Activated CD4-positive, alpha-beta T cell treated with anti-CD3 and anti-CD28 coated beads for 36 hours (primary cell): ENCODE results near the gene SIRT4. TPM values are rescaled to one million over a fixed set of nuclear protein-coding genes. Genes with fewer than 3 reads are reported as not detected.

ENCODE experiments used
- ATAC-seq: fragments of 200-7000 bp; cut with Tn5 transposase; one replicate; pipeline ENCODE4 v1.10.0; 2021; ENCODE audit warnings: mild to moderate bottlenecking, moderate library complexity
- CTCF ChIA-PET: fragments of 350-600 bp; sonication (Branson Sonifier 250); formaldehyde crosslinking; loops from one replicate; lab custom pipeline; 2021; ENCODE audit warnings: antibody characterized with exemption; lab: Charles Lee
- POLR2A ChIA-PET: fragments of 350-600 bp; sonication (Branson Sonifier 250); formaldehyde crosslinking; loops from one replicate; lab custom pipeline; 2021; ENCODE audit warnings: antibody characterized with exemption, inconsistent platforms; lab: Charles Lee
- DNase-seq: peaks from one replicate; pipeline ENCODE4 v3.0.0-alpha.2; 2020
- H3K27ac Mint-ChIP-seq: one replicate; pipeline ENCODE4 v1.8.0; 2021; ENCODE audit warnings: mixed read lengths
- H3K27me3 Mint-ChIP-seq: one replicate; pipeline ENCODE4 v1.8.0; 2021; ENCODE audit warnings: mixed read lengths
- H3K36me3 Mint-ChIP-seq: one replicate; pipeline ENCODE4 v1.8.0; 2021; ENCODE audit warnings: low read depth, mixed read lengths
- H3K4me1 Mint-ChIP-seq: one replicate; pipeline ENCODE4 v1.8.0; 2021; ENCODE audit warnings: mixed read lengths
- H3K4me3 Mint-ChIP-seq: one replicate; pipeline ENCODE4 v1.8.0; 2021; ENCODE audit warnings: mild to moderate bottlenecking, moderate library complexity, mixed read lengths
- H3K9me3 Mint-ChIP-seq: one replicate; pipeline ENCODE4 v1.8.0; 2021; ENCODE audit warnings: low read depth, mixed read lengths
- intact Hi-C, 2 experiments: fragments of 100-400 bp; cut with DNase I in 1 of 2; cut with micrococcal nuclease in 1 of 2; formaldehyde crosslinking; loops; one replicate each; pipeline versions ENCODE4 v1.14.2 to v1.15.1; 2022 to 2024; cut with DNase I, micrococcal nuclease
- total RNA-seq, 2 experiments: library from RNA; stranded (reverse); gene quantifications; one replicate each; pipeline ENCODE4 v1.2.3, GENCODE V29; 2021

SIRT4 gene
- total RNA-seq, 2 experiments from 2014 or later: 2.2 to 4.0 TPM

DNA sequence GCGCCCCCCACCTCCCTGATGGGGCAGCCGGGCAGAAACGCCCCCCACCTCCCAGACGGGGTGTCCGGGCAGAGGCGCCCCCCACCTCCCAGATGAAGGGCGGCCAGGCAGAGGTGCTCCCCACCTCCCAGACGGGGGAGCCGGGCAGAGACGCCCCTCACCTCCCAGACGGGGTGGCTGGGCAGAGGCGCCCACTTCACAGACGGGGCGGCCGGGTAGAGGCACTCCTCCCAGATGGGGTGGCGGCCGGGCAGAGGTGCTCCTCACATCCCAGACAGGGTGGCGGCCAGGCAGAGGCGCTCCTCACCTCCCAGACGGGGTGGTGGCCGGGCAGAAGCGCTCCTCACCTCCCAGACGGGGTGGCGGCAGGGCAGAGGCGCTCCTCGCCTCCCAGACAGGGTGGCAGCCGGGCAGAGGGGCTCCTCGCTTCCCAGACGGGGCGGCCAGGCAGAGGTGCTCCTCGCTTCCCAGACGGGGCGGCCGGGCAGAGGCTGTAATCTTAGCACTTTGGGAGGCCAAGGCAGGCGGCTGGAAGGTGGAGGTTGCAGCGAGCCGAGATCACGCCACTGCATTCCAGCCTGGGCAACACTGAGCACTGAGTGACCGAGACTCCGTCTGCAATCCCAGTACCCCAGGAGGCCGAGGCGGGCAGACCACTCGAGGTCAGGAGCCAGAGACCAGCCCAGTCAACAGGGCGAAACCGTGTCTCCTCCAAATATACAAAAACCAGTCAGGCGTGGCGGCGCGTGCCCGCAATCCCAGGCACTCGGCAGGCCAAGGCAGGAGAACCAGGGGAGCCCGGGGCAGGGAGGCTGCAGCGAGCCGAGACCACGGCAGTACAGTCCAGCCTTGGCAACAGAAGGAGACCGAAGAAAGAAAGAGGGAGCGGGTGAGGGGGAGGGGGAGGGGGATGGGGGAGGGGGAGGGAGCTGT lies 23.7 kb upstream of the SIRT4 start:
- ATAC-seq: no peak
- no peak overlapping the region for H3K27ac Mint-ChIP-seq
- no peaks in the 10 kb centered on the region for H3K36me3 Mint-ChIP-seq
- no peaks in the 10 kb centered on the region for H3K9me3 Mint-ChIP-seq
- intact Hi-C loops: no loop called here
- no peaks in the 10 kb centered on the region for H3K27me3 Mint-ChIP-seq
- ChIA-PET CTCF (interaction anchor here (1.4 kb wide), 1 partner anchor 50 kb away, joined by 7 read pairs; no protein-coding TSS in a partner anchor), POLR2A (no interaction called here)
- H3K4me3 Mint-ChIP-seq: no peak overlapping the region
- H3K4me1 Mint-ChIP-seq: no peaks in the 10 kb centered on the region
- DNase-seq: no peak

DNA sequence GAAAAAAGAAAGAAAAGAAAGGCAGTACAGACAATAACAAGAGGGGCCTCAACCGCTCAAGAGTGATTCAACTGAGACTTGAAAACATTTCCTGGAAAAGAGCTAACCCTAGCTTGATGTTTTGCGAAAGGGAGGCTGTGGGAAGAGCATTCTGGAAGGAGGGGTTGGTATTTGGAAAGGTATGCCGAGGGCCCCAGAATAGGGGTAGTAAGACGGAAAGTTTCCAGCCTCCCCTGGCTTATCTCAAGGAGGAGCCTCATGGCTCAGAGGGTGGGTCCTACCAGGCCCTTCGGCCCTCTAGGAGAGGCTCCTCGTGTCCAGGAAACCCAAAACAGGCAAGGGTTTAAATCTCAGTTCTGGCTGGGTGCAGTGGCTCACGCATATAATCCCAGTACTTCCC lies 18.8 kb upstream of the SIRT4 start:
- intact Hi-C loops: no loop called here
- ChIA-PET POLR2A (interaction anchor here (1.4 to 1.6 kb wide), 2 partner anchors 8 to 82 kb away, joined by 7 to 12 read pairs; partner anchors contain the start of genes RNU4-2 and RPLP0), CTCF (interaction anchor here (0.5 to 1.6 kb wide), 3 partner anchors 52 to 1557 kb away, joined by 3 to 5 read pairs (median 3); no protein-coding TSS in a partner anchor)
- no peaks in the 10 kb centered on the region for H3K4me1 Mint-ChIP-seq
- H3K27me3 Mint-ChIP-seq: no peaks in the 10 kb centered on the region
- no peaks in the 10 kb centered on the region for H3K9me3 Mint-ChIP-seq
- no peak for ATAC-seq
- H3K4me3 Mint-ChIP-seq: no peak overlapping the region
- DNase-seq: no peak
- H3K36me3 Mint-ChIP-seq: no peaks in the 10 kb centered on the region
- H3K27ac Mint-ChIP-seq: peak overlapping the region; percentile 39

DNA sequence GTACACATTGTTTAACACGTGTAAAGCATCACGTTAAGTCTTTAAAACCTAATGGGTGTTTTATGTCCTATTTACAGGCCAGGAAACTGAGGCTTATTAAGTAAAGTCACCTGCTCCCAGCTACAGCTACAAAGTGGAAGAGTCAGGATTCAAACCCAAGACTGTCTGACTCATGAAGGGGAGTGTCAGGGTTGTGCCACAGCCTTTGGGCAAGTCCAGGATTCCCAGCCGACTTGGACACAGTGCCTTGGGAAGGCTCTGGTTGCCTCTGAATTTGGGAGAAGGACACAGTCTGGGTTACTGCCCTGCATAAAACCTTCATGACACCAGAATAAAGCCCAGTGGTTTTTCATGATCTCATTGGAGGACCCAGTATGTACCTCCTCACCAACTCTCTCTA lies 17.7 kb upstream of the SIRT4 start:
- intact Hi-C loops: no loop called here
- CTCF ChIA-PET: interaction anchor here (1.2 to 1.6 kb wide), 4 partner anchors 17 to 83 kb away, joined by 3 to 7 read pairs (median 3); partner anchors contain the start of gene RPLP0
- Mint-ChIP-seq H3K27me3 (no peaks in the 10 kb centered on the region), H3K4me3 (no peak overlapping the region), H3K27ac (no peak overlapping the region), H3K4me1 (no peaks in the 10 kb centered on the region), H3K36me3 (no peaks in the 10 kb centered on the region), H3K9me3 (no peaks in the 10 kb centered on the region)
- ATAC-seq (no peak), DNase-seq (no peak)
- POLR2A ChIA-PET: no interaction called here

DNA sequence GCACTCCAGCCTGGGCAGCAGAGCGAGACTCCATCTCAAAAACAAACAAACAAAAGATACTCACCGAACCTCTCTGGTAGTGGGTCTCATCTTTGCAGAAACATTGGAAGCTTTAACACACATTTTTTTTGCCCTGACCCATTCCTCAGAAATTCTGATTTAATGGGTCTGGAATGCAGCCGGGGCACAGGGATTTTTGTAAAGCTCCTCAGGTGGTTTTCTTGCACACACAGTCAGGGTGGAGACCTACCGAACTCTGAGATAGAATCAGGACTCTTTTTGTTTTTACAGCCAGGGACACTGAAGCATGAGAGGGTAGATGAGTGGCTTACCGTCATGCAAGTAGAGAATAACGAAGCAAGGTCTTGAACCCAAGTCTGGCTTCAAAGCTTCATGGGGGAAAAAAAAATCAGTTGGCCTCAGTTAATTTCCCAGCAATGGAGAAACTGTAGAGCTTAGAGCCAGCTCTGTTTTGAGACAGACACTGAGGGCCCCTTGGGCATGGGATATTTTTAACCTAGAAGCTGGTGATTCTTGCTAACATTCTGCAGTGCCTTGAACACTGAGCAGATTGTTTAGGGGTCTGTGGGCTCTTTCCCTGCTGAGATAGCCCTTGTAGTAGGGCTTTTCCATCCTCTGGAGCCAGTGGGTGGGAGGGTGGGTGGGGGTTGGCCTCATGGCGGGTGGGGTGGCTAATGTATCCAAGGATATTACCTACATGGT lies 15.2 kb upstream of the SIRT4 start:
- H3K36me3 Mint-ChIP-seq: no peaks in the 10 kb centered on the region
- intact Hi-C loops: no loop called here
- no peak overlapping the region for H3K27ac Mint-ChIP-seq
- H3K4me1 Mint-ChIP-seq: peaks cover 7% of the 10 kb centered on the region
- ATAC-seq: no peak
- CTCF ChIA-PET: interaction anchor here (0.6 to 2.8 kb wide), 5 partner anchors 15 to 119 kb away, joined by 3 to 26 read pairs (median 3); partner anchors contain the start of gene SIRT4
- no peak for DNase-seq
- no peak overlapping the region for H3K4me3 Mint-ChIP-seq
- POLR2A ChIA-PET: interaction anchor here (1.2 kb wide), 1 partner anchor 59 kb away, joined by 7 read pairs; no protein-coding TSS in a partner anchor
- H3K9me3 Mint-ChIP-seq: no peaks in the 10 kb centered on the region
- no peaks in the 10 kb centered on the region for H3K27me3 Mint-ChIP-seq

DNA sequence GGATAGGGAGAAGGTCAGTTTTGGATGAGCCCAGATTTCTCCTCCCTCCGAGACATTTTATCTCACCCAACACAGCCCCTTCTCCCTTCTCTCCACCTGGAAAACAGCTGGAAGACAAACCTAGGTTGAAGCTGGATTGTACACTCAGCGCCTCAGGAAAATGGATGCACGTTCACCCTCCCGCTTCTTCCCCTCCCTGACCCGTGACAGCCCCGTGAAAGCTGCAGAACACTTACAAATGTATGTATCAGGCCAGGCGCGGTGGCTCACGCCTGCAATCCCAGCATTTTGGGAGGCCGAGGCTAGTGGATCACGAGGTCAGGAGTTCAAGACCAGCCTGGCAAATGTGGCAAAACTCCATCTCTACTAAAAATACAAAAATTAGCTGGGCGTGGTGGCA lies 14.6 kb upstream of the SIRT4 start:
- Mint-ChIP-seq H3K4me1 (peaks cover 7% of the 10 kb centered on the region), H3K9me3 (no peaks in the 10 kb centered on the region), H3K27ac (no peak overlapping the region), H3K4me3 (no peak overlapping the region), H3K27me3 (no peaks in the 10 kb centered on the region), H3K36me3 (no peaks in the 10 kb centered on the region)
- DNase-seq (no peak), ATAC-seq (no peak)
- ChIA-PET POLR2A (interaction anchor here (1.2 kb wide), 1 partner anchor 59 kb away, joined by 7 read pairs; no protein-coding TSS in a partner anchor), CTCF (interaction anchor here (0.8 to 2.8 kb wide), 4 partner anchors 15 to 120 kb away, joined by 3 to 26 read pairs (median 6); partner anchors contain the start of gene SIRT4)
- intact Hi-C loops: no loop called here

DNA sequence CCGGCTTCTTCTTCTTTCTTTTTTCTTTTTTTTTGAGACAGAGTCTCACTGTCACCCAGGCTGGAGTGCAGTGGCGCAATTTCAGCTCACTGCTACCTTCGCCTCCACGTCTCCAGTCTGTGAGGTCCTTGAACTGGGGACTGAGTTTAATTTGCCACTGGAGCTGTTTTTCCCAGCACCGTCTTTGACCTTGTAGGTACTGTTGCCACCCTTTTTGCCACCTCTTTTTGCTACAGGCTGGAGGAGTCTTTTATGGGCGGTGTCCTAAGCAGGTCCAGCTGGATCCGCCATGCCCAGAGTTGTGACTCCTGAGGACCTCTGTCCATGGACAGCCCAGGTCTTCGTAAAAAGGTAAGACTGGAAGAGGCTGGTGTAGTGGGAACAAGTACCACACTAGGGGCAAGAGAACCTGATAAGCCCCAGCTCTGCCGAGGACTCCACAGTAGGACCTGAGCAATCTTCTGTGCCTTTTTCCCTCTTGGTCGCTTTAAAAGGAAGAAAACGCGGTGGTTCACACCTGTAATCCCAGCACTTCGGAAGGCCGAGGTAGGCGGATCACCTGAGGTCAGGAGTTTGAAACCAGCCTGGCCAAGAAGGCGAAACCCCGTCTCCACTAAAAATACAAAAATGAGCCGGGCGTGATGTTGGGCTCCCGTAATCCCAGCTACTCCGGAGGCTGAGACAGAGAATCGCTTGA lies 11.4 kb upstream of the SIRT4 start:
- no peak for ATAC-seq
- Mint-ChIP-seq H3K4me1 (peaks cover 7% of the 10 kb centered on the region), H3K27me3 (no peaks in the 10 kb centered on the region), H3K27ac (peak overlapping the region; percentile 38), H3K36me3 (no peaks in the 10 kb centered on the region), H3K4me3 (no peak overlapping the region), H3K9me3 (no peaks in the 10 kb centered on the region)
- CTCF ChIA-PET: interaction anchor here (0.6 to 5.5 kb wide), 11 partner anchors 11 to 193 kb away, joined by 3 to 72 read pairs (median 5); partner anchors contain the start of genes PXN, RPLP0 and SIRT4
- DNase-seq: peak; percentile 46
- POLR2A ChIA-PET: interaction anchor here (0.6 to 5.3 kb wide), 58 partner anchors 8 to 672 kb away, joined by 3 to 281 read pairs (median 7); partner anchors contain the start of genes BICDL1, COQ5, COX6A1 and DYNLL1
- intact Hi-C loops: loop anchor here (1.0 to 5.0 kb wide), 6 partner anchors 62 to 278 kb away; partner anchors contain the start of genes RAB35 (in 1 of the 2), RNF10 (in 1 of the 2), RPLP0 (in 1 of the 2) and SRSF9 (in 1 of the 2)

DNA sequence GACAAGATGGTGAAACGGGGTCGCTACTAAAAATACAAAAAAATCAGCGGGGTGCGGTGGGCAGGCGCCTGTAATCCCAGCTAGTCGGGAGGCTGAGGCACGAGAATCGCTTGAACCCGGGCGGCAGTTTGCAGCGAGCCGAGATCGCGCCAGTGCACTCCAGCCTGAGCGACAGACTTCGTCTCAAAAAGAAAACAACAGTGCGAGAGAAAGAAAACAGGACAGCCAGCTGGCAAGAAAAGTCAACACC lies 9.8 kb upstream of the SIRT4 start:
- intact Hi-C loops: loop anchor here (2.0 to 5.0 kb wide), 9 partner anchors 92 to 1334 kb away; partner anchors contain the start of genes RAB35 (in 2 of the 2), BICDL1 (in 1 of the 2), COX6A1 (in 1 of the 2) and ORAI1 (in 1 of the 2)
- ChIA-PET POLR2A (interaction anchor here (0.7 to 5.3 kb wide), 32 partner anchors 11 to 1109 kb away, joined by 3 to 281 read pairs (median 12); partner anchors contain the start of genes BICDL1, COQ5, DYNLL1 and PXN), CTCF (interaction anchor here (0.5 to 5.5 kb wide), 6 partner anchors 10 to 247 kb away, joined by 3 to 72 read pairs (median 8); partner anchors contain the start of genes RPLP0 and SIRT4)
- peaks cover 7% of the 10 kb centered on the region for H3K4me1 Mint-ChIP-seq
- no peaks in the 10 kb centered on the region for H3K36me3 Mint-ChIP-seq
- no peaks in the 10 kb centered on the region for H3K9me3 Mint-ChIP-seq
- DNase-seq (no peak), ATAC-seq (peak; percentile 7)
- H3K27ac Mint-ChIP-seq: no peak overlapping the region
- H3K4me3 Mint-ChIP-seq: no peak overlapping the region
- H3K27me3 Mint-ChIP-seq: no peaks in the 10 kb centered on the region

DNA sequence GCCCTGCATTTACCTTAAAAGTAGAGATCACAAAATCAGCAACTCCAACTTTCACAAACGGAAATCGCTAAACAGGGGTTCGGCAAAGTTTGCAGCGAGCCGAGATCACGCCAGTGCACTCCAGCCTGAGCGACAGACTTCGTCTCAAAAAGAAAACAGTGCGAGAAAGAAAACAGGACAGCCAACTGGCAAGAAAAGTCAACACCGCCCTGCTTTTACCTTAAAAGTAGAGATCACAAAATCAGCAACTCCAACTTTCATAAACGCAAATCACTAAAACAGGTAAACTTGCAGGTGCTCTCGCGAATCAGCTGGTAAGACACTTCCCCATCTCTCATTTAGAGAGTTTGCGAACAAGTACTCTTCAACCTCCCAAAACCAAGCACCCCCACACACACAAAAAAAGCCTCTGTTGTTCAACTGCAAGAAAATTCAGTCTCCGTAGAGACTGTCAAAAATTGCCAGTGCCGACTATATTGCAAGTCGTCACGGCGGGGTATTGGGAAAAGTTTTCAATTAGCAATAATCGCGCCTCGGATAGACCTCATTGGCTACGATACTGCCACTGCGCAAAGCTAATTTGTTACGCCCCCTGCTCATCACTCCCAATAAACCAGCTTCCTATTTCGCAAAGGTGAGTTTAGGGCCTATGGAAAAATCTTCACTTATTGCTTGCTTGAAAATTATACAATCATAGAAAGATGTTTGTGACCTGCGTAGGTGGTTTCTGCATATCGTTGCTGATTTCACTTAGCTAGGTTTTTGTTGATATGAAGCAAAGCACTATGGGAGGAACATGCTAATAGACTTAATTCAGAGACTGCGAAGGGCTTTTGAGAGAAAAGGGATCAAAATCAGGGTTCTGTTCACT lies 9.2 kb upstream of the SIRT4 start, which contains the start of gene RNU4-1:
Gene RNU4-1, minus strand, starts transcription at position 577 of the 871 bp plus-strand sequence.
- H3K4me1 Mint-ChIP-seq: peaks cover 7% of the 10 kb centered on the region
- intact Hi-C loops: loop anchor here (1.0 to 5.0 kb wide), 11 partner anchors 9 to 1334 kb away; partner anchors contain the start of genes RAB35 (in 2 of the 2), SIRT4 (in 2 of the 2), BICDL1 (in 1 of the 2) and COX6A1 (in 1 of the 2)

DNA sequence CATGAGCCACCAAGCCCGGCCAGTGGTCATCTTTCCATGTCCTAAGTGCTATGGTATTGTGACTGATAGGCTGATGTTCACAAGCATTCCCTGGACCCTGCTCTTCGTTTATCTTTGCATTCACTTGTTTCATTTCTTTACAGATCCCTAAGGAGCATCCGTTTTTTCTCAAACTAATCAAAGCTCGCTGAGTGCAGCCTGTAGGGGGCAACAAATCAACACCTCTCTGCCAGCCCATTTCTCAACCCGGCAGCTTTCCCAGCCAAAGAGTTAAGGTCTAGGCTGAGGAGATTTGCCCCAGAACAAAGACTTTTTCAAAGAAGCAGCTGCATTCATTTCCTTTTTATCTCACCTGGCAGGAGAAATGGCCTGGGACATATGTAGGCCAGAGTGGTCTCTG lies 12.1 kb downstream of the SIRT4 start:
- Mint-ChIP-seq H3K4me3 (no peak overlapping the region), H3K27ac (no peak overlapping the region), H3K4me1 (peaks cover 12% of the 10 kb centered on the region), H3K36me3 (no peaks in the 10 kb centered on the region), H3K27me3 (no peaks in the 10 kb centered on the region), H3K9me3 (no peaks in the 10 kb centered on the region)
- ATAC-seq: no peak
- ChIA-PET POLR2A (interaction anchor here (1.5 to 2.8 kb wide), 2 partner anchors 12 to 23 kb away, joined by 3 to 15 read pairs; partner anchors contain the start of genes RNU4-2 and SIRT4), CTCF (interaction anchor here (0.6 to 3.4 kb wide), 5 partner anchors 11 to 309 kb away, joined by 3 to 16 read pairs (median 4); partner anchors contain the start of gene SIRT4)
- DNase-seq: peak; percentile 20
- intact Hi-C loops: no loop called here

More for the DNA sequence above, 9.2 kb upstream of the SIRT4 start, which contains the start of gene RNU4-1:
- ChIA-PET POLR2A (interaction anchor here (0.6 to 5.3 kb wide), 43 partner anchors 11 to 1375 kb away, joined by 3 to 281 read pairs (median 6); partner anchors contain the start of genes COQ5, DYNLL1, MLEC and PLA2G1B), CTCF (interaction anchor here (0.5 to 5.5 kb wide), 11 partner anchors 10 to 581 kb away, joined by 3 to 72 read pairs (median 4); partner anchors contain the start of genes RPLP0 and SIRT4)
- H3K27me3 Mint-ChIP-seq: no peaks in the 10 kb centered on the region
- ATAC-seq (peak; percentile 69), DNase-seq (peak; percentile 88)
- H3K4me3 Mint-ChIP-seq: no peak within 1 kb of the TSS
- no peaks in the 10 kb centered on the region for H3K36me3 Mint-ChIP-seq
- H3K9me3 Mint-ChIP-seq: no peaks in the 10 kb centered on the region
- H3K27ac Mint-ChIP-seq: no peak within 1 kb of the TSS
